ENCODE measurements around the gene NFIB. TPM values are rescaled to one million over a fixed set of nuclear protein-coding genes. Genes with fewer than 3 reads are reported as not detected.

NFIB gene
- total RNA-seq, 1 donor = 12.1 TPM

DNA sequence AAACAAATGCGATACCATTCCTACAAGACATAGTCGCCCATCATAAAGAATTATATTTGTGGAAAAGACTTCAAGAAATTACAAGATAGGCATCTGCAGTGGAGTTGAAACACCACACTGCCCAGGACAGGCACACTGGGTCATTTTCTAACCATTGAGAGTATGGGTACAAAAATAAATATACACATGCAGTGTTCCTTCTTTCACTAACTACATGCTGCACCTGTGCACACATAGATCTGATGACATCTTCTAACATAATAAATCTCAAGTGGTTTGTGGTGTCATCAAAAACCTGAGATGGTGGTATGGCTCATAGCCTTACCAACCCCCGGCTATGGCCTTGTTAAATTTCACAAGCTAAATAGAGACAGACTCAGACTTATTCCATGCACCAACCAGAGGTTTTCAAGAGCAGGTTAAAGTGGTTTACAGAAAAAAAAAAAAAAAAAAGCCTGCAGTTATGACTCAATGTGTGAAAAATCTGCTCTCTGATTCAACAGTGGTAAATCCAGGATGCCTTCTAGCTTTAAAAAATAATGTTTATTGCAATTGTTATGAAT, 12.4 kb upstream of the NFIB start:
- peak; percentile 55 for DNase-seq (ENCODE audit: low read depth)

DNA sequence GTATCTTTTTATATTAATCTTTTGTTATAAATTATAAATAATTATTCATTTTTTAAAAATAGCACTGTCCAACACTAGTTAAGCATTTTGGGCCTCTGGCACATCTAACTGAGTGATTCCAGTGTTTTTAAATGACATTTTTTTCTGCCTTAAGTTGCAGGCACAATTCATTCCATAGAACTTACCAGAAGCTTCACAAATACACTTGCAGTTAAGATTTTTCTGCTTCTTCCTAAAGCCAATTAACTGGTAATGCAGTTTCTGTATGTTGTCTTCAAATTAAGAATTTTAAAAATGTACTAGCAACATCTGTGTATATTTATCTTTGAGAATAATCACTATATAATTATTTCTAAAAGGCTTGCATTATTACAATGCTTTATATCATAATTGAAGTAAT, 11.2 kb upstream of the NFIB start:
- no peak for DNase-seq (ENCODE audit: low read depth)
- TF ChIP-seq, protein P1, sequence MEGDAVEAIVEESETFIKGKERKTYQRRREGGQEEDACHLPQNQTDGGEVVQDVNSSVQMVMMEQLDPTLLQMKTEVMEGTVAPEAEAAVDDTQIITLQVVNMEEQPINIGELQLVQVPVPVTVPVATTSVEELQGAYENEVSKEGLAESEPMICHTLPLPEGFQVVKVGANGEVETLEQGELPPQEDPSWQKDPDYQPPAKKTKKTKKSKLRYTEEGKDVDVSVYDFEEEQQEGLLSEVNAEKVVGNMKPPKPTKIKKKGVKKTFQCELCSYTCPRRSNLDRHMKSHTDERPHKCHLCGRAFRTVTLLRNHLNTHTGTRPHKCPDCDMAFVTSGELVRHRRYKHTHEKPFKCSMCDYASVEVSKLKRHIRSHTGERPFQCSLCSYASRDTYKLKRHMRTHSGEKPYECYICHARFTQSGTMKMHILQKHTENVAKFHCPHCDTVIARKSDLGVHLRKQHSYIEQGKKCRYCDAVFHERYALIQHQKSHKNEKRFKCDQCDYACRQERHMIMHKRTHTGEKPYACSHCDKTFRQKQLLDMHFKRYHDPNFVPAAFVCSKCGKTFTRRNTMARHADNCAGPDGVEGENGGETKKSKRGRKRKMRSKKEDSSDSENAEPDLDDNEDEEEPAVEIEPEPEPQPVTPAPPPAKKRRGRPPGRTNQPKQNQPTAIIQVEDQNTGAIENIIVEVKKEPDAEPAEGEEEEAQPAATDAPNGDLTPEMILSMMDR (IDR thresholded peaks at IDR 0.05; ENCODE audit: insufficient read depth, low read depth, low read length) = no peak

More for the DNA sequence above, 12.4 kb upstream of the NFIB start:
- no peak overlapping the region for H3K4me3 ChIP-seq (ENCODE audit: low read depth, low read length)
- TF ChIP-seq, protein P1 (IDR thresholded peaks at IDR 0.05; ENCODE audit: insufficient read depth, low read depth, low read length) = no peak

DNA sequence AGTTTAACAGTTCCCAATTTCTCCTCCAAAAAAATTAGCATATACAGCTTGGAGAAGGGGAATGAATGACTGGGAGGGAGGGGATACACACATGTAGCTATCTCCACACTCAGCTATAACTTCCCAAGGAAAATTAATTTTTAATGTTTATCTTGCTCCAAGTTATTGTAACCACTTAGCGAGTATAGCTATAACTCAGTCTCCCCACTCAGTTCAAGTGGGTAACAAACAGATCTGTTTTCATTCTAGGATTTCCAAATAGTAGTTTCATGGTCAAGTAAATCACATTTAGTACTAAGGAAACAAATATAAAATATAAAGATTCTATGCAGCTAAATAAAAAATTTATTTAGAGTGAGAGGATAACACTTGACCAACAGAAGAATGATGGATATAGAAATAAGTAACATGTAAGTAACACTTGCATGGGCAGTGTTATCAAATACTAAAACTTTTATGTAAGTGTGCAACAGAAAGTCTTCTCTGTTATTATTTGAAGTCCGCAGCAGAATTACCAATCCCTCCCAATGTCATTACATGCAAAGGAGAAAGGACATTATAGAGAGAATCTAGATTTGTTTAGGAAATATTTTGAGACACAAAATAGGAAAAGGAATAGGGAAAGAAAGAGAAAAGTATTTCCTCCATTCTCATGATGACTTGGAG, 10.2 kb upstream of the NFIB start:
- DNase-seq (ENCODE audit: low read depth) = no peak
- TF ChIP-seq, protein P1 (IDR thresholded peaks at IDR 0.05; ENCODE audit: insufficient read depth, low read depth, low read length) = no peak
- H3K4me3 ChIP-seq (ENCODE audit: low read depth, low read length) = no peak overlapping the region

More for the DNA sequence above, 11.2 kb upstream of the NFIB start:
- H3K4me3 ChIP-seq (ENCODE audit: low read depth, low read length) = no peak overlapping the region

DNA sequence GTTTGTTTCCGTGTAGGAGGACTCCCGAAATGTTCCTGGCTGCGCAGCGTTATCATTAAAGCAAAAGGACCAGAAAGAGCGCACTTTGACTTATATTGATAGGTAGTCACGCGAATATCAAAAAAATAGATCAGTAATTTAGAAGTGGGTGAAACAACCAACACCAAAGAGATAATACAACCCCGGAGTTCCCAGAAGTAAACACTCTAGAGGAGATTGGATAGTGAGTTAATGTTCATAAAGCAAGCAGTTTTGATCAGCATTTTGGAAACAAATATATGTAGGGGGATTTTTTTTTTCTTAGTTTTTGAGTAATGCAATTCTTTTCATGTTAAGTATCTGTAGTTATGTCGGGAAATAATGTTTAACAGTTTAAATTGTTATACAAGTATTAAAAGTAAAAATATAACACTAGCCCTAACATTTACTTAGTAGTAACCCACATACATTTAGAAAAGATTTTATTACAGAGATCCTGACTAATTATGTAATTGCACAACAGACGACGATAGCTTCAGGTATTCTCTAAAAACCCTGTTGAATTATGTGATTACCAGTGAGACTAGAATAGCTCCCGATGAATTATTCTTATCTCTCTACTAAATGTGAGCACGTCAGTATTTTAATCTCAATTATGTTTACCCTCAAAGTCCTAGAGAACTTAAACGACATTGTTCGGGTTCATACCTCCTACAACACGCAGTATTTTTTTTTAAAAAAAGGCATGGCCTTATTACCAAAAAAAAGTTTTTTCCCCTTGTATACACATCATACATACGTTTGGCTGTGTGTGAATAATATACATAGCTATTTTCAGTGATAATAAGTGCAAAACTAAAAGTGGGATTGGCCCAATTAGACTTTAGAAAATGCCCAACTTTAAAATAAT, 9.4 kb upstream of the NFIB start:
- no peak for DNase-seq (ENCODE audit: low read depth)
- H3K4me3 ChIP-seq (ENCODE audit: low read depth, low read length) = peak overlapping the region; percentile 69
- TF ChIP-seq, protein P1 (IDR thresholded peaks at IDR 0.05; ENCODE audit: insufficient read depth, low read depth, low read length) = no peak

DNA sequence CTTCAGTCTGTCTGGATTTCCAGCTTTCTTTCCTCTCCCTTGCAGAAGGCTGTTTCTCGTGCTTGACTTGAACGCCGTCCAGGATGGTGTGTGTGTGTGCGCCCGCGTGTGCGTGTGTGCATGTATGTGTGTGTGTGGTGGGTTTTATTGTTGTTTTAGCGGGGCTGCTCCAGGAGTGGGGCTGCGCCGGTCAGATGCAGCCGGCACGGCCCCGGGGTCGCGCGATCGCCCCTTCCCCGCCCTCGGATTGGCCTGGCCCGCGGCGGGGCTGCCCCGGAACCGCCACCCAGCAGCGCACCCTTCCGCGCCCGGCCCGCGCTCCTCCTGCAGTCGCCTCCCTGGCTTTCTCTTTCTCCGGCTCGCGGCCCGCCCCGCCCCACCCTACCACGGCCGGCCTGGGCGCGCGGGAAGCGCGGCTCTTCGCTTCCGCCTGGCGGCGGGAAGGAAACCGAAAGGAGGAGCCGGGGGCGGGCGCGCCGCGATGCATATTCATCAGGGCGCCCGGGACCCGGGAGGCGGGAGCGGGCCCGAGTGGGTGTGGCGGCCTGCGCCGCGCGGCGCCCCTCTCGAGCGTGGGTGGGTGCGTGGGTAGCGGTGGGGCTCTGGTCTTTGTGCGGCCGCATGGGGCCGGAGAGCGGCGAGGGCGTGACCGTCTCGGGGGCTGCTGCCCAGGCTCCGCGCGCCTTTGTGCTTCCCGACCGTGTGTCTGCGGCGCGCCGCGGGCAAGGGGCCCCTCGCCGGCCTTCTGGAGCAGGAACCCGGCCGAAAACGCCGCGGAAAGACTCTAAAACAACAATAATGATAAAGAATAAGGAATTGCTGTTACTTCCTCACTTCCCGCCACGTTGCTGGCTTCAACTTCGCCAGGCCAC, 8.5 kb upstream of the NFIB start:
- peak overlapping the region; percentile 69 for H3K4me3 ChIP-seq (ENCODE audit: low read depth, low read length)
- TF ChIP-seq, protein P1 (IDR thresholded peaks at IDR 0.05; ENCODE audit: insufficient read depth, low read depth, low read length) = peak; percentile 49
- peak; percentile 90 for DNase-seq (ENCODE audit: low read depth)

DNA sequence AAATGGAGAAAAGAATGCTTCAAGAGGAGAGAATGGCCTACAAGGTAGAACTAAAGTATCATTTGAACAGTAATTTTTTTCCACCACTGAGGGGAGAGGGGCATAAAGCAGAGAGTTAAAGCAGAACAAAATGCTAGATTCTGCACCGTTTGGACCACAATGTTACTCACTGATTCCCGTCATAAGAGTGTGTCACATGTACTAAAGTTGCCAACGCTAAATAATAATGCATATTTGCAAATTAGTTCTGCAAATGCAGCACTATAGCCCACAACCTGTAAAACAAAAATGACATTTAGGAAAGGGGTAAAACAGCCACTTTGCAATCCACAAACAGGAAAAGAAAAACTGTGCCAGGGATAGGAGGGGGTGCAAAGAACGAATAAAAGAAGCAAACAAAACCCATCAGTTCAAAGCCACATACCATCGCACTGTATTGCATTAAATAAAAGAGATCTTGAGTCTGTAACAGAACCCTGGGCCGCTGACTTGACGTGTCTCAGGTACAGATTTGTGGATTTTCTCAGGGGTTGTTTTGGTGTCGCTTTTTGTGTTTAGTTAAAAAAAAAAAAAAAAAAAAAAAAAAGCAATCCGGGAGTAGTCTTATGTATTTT, 7.7 kb upstream of the NFIB start:
- DNase-seq (ENCODE audit: low read depth) = no peak
- peak overlapping the region; percentile 69 for H3K4me3 ChIP-seq (ENCODE audit: low read depth, low read length)
- TF ChIP-seq, protein P1 (IDR thresholded peaks at IDR 0.05; ENCODE audit: insufficient read depth, low read depth, low read length) = no peak
